ENCODE results near the gene THSD7A. TPM values are rescaled to one million over a fixed set of nuclear protein-coding genes. Genes with fewer than 3 reads are reported as not detected.

Gene THSD7A
- total RNA-seq, 1 experiment from 2014 or later = not detected

- H3K36me3 Mint-ChIP-seq (ENCODE audit: insufficient read depth, unreplicated experiment) = no peaks in the 10 kb centered on the region
- no peak for TF ChIP-seq CTCF (IDR thresholded peaks at IDR 0.05; ENCODE audit: unreplicated experiment)
- CTCF ChIA-PET = interaction anchor here (1.3 kb wide), 2 partner anchors 226 to 629 kb away, joined by 4 to 6 read pairs; no protein-coding TSS in a partner anchor
- H3K4me1 Mint-ChIP-seq (ENCODE audit: insufficient read depth, unreplicated experiment) = no peaks in the 10 kb centered on the region
- peaks cover 46% of the 10 kb centered on the region for H3K27me3 Mint-ChIP-seq (ENCODE audit: insufficient read depth, unreplicated experiment)
- H3K9me3 Mint-ChIP-seq (ENCODE audit: unreplicated experiment) = no peaks in the 10 kb centered on the region
- DNase-seq (ENCODE audit: unreplicated experiment) = no peak
- no TSS peak for BruUV-seq (replicated peaks)
- POLR2A ChIA-PET = no interaction called here
- intact Hi-C loops (cut with micrococcal nuclease) = loop anchor here (10.0 kb wide), 1 partner anchor 455 kb away; no protein-coding TSS in a partner anchor
- no peak overlapping the region for H3K27ac Mint-ChIP-seq (ENCODE audit: low read depth, unreplicated experiment)
- no peak overlapping the region for H3K4me3 Mint-ChIP-seq (ENCODE audit: unreplicated experiment)
These were observed 2.0 kb downstream of the THSD7A start for GRCh38 chr7:11829954-11830353.

- Mint-ChIP-seq H3K9me3 (ENCODE audit: unreplicated experiment) (peaks cover 7% of the 10 kb centered on the region), H3K4me3 (ENCODE audit: unreplicated experiment) (no peak overlapping the region), H3K27me3 (ENCODE audit: insufficient read depth, unreplicated experiment) (peaks cover 31% of the 10 kb centered on the region), H3K4me1 (ENCODE audit: insufficient read depth, unreplicated experiment) (no peaks in the 10 kb centered on the region), H3K36me3 (ENCODE audit: insufficient read depth, unreplicated experiment) (no peaks in the 10 kb centered on the region), H3K27ac (ENCODE audit: low read depth, unreplicated experiment) (no peak overlapping the region)
- DNase-seq (ENCODE audit: unreplicated experiment) = no peak
- CTCF ChIA-PET = no interaction called here
- BruUV-seq (replicated peaks) = no TSS peak
- intact Hi-C loops (cut with micrococcal nuclease) = no loop called here
- POLR2A ChIA-PET = no interaction called here
- no peak for TF ChIP-seq CTCF (IDR thresholded peaks at IDR 0.05; ENCODE audit: unreplicated experiment)
These were observed 12.1 kb downstream of the THSD7A start for GRCh38 chr7:11819947-11820346.

GRCh38 chr7:11819271-11819670 lies 12.7 kb downstream of the THSD7A start:
- POLR2A ChIA-PET = no interaction called here
- CTCF ChIA-PET = no interaction called here
- no TSS peak for BruUV-seq (replicated peaks)
- Mint-ChIP-seq H3K36me3 (ENCODE audit: insufficient read depth, unreplicated experiment) (no peaks in the 10 kb centered on the region), H3K9me3 (ENCODE audit: unreplicated experiment) (peaks cover 7% of the 10 kb centered on the region), H3K4me1 (ENCODE audit: insufficient read depth, unreplicated experiment) (no peaks in the 10 kb centered on the region), H3K4me3 (ENCODE audit: unreplicated experiment) (no peak overlapping the region), H3K27me3 (ENCODE audit: insufficient read depth, unreplicated experiment) (peaks cover 37% of the 10 kb centered on the region), H3K27ac (ENCODE audit: low read depth, unreplicated experiment) (no peak overlapping the region)
- no peak for DNase-seq (ENCODE audit: unreplicated experiment)
- no peak for TF ChIP-seq CTCF (IDR thresholded peaks at IDR 0.05; ENCODE audit: unreplicated experiment)
- intact Hi-C loops (cut with micrococcal nuclease) = no loop called here

GRCh38 chr7:11818281-11818680 lies 13.7 kb downstream of the THSD7A start:
- Mint-ChIP-seq H3K9me3 (ENCODE audit: unreplicated experiment) (peaks cover 7% of the 10 kb centered on the region), H3K4me3 (ENCODE audit: unreplicated experiment) (no peak overlapping the region), H3K27ac (ENCODE audit: low read depth, unreplicated experiment) (no peak overlapping the region), H3K4me1 (ENCODE audit: insufficient read depth, unreplicated experiment) (no peaks in the 10 kb centered on the region), H3K27me3 (ENCODE audit: insufficient read depth, unreplicated experiment) (peaks cover 37% of the 10 kb centered on the region), H3K36me3 (ENCODE audit: insufficient read depth, unreplicated experiment) (no peaks in the 10 kb centered on the region)
- DNase-seq (ENCODE audit: unreplicated experiment) = no peak
- ChIA-PET CTCF (no interaction called here), POLR2A (no interaction called here)
- no TSS peak for BruUV-seq (replicated peaks)
- intact Hi-C loops (cut with micrococcal nuclease) = no loop called here
- TF ChIP-seq CTCF (IDR thresholded peaks at IDR 0.05; ENCODE audit: unreplicated experiment) = no peak

All from MCF 10A (cell line).